Measurements from ENCODE around the gene MMP17. TPM values are rescaled to one million over a fixed set of nuclear protein-coding genes. Genes with fewer than 3 reads are reported as not detected.

Gene MMP17
- total RNA-seq, 1 experiment from 2014 or later = 30.2 TPM

DNA sequence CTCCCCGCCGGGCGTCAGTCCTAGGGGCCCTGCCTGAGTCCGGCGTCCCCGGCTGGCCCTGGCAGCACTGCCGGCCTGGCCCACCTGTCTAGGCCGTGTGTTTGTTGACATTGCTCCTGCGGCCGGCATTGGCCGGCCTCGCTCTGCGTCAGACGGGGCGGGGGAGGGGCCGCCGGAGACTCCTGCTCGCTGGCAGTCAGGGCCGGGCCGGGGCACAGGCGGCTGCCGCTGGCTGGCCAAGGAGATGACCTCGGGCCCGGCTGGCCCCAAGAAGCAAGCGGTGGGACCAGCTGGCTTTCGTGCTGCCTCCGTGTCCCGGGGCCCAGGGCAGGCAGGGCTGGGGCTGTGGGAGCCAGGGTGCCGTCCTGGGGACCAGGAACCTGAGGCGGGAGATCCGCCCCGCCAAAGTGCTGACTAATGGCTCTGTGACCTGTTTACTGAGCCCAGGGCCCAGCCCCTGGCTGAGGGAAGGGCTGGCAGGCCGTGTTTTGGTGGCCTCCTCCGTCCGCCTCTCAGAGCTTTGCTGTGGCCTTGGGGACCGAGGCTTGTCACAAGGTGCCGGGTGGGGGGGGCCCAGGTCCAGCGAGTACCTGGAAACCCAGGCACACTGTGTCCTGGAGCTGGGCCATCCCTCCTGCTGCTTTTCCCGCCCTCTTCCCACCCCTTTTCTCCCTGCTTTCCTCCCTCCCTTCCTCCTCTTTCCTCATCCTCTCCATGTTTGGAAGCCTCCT, 68.1 kb downstream of the MMP17 start:
- peak; percentile 84 for ATAC-seq
- no peaks in the 10 kb centered on the region for H3K9me2 ChIP-seq (replicated peaks; ENCODE audit: low read length)
- POLR2A ChIA-PET (ENCODE audit: unreplicated experiment) = no interaction called here

GRCh38 chr12:131896811-131897270, 68.6 kb downstream of the MMP17 start:
- Histone ChIP-seq H3K36me3 (ENCODE audit: low read depth, low read length) (no peaks in the 10 kb centered on the region), H3K4me1 (ENCODE audit: insufficient read depth, low read length) (peaks cover 19% of the 10 kb centered on the region), H3F3A (ENCODE audit: low read length, unreplicated experiment) (no peaks in the 10 kb centered on the region), H3K9me2 (replicated peaks; ENCODE audit: low read length) (no peaks in the 10 kb centered on the region), H4K20me1 (ENCODE audit: low read length) (peaks cover 5% of the 10 kb centered on the region; the same call in 1 of the 2 replicates), H3K79me2 (ENCODE audit: low read length) (peaks cover 48% of the 10 kb centered on the region), H2AFZ (ENCODE audit: low read length) (no peak overlapping the region; the same call in 1 of the 2 replicates), H3K27me3 (ENCODE audit: low read length) (no peaks in the 10 kb centered on the region), H3K4me2 (ENCODE audit: low read length) (peak overlapping the region; percentile 99), H3K4me3 (ENCODE audit: low read length) (peak overlapping the region; percentile 74), H3K9me3 (ENCODE audit: low read length) (no peaks in the 10 kb centered on the region), H3K9ac (ENCODE audit: low read length) (peak overlapping the region; percentile 79), H3K27ac (ENCODE audit: low read length) (peak overlapping the region; percentile 88)
- POLR2A ChIA-PET (ENCODE audit: unreplicated experiment) = no interaction called here
- ATAC-seq (no peak; the same call in 1 of the 2 replicates), DNase-seq (no peak)
- BruUV-seq (replicated peaks) = no TSS peak
- CTCF ChIA-PET = no interaction called here
- TF ChIP-seq EZH2 (IDR thresholded peaks at IDR 0.05; ENCODE audit: low read length, unreplicated experiment) (no peak), EZH2phosphoT487 (IDR thresholded peaks at IDR 0.05; ENCODE audit: borderline replicate concordance, low read length) (no peak), CTCF (conservative IDR thresholded peaks at IDR 0.05; ENCODE audit: low read depth, low read length) (no peak)
- intact Hi-C loops (cut with micrococcal nuclease) = loop anchor here (1.0 to 2.0 kb wide), 3 partner anchors 32 to 60 kb away; partner anchors contain the start of genes EP400 and PUS1

More for the DNA sequence above, 68.1 kb downstream of the MMP17 start:
- no TSS peak for BruUV-seq (replicated peaks)
- peak overlapping the region; percentile 66 for H2AFZ ChIP-seq (ENCODE audit: low read length)
- H3K9me3 ChIP-seq (ENCODE audit: low read length) = no peaks in the 10 kb centered on the region
- H3K4me1 ChIP-seq (ENCODE audit: insufficient read depth, low read length) = peaks cover 19% of the 10 kb centered on the region
- no peaks in the 10 kb centered on the region for H3K27me3 ChIP-seq (ENCODE audit: low read length)
- H3K27ac ChIP-seq (ENCODE audit: low read length) = peak overlapping the region; percentile 88
- intact Hi-C loops (cut with micrococcal nuclease) = loop anchor here (1.0 to 2.0 kb wide), 3 partner anchors 33 to 59 kb away; partner anchors contain the start of genes EP400 and PUS1
- H3K9ac ChIP-seq (ENCODE audit: low read length) = peak overlapping the region; percentile 79
- H3K4me3 ChIP-seq (ENCODE audit: low read length) = peak overlapping the region; percentile 74
- no peaks in the 10 kb centered on the region for H4K20me1 ChIP-seq (ENCODE audit: low read length)
- CTCF ChIA-PET = no interaction called here
- H3F3A ChIP-seq (ENCODE audit: low read length, unreplicated experiment) = no peaks in the 10 kb centered on the region
- H3K79me2 ChIP-seq (ENCODE audit: low read length) = peaks cover 42% of the 10 kb centered on the region
- no peak for TF ChIP-seq EZH2 (IDR thresholded peaks at IDR 0.05; ENCODE audit: low read length, unreplicated experiment)
- no peak for TF ChIP-seq CTCF (conservative IDR thresholded peaks at IDR 0.05; ENCODE audit: low read depth, low read length)
- H3K36me3 ChIP-seq (ENCODE audit: low read depth, low read length) = no peaks in the 10 kb centered on the region
- peak overlapping the region; percentile 99 for H3K4me2 ChIP-seq (ENCODE audit: low read length)
- peak; percentile 92 for DNase-seq

- no peaks in the 10 kb centered on the region for H3K9me2 ChIP-seq (replicated peaks; ENCODE audit: low read length)
- H3K27me3 ChIP-seq (ENCODE audit: low read length) = no peaks in the 10 kb centered on the region
- no peak for ATAC-seq
- no peaks in the 10 kb centered on the region for H3F3A ChIP-seq (ENCODE audit: low read length, unreplicated experiment)
- H4K20me1 ChIP-seq (ENCODE audit: low read length) = peaks cover 6% of the 10 kb centered on the region; the same call in 1 of the 2 replicates
- DNase-seq = no peak
- H3K4me1 ChIP-seq (ENCODE audit: insufficient read depth, low read length) = peaks cover 19% of the 10 kb centered on the region
- no peaks in the 10 kb centered on the region for H3K36me3 ChIP-seq (ENCODE audit: low read depth, low read length)
- no peak for TF ChIP-seq EZH2phosphoT487 (IDR thresholded peaks at IDR 0.05; ENCODE audit: borderline replicate concordance, low read length)
- TF ChIP-seq EZH2 (IDR thresholded peaks at IDR 0.05; ENCODE audit: low read length, unreplicated experiment) = no peak
- TF ChIP-seq CTCF (conservative IDR thresholded peaks at IDR 0.05; ENCODE audit: low read depth, low read length) = no peak
- H3K9me3 ChIP-seq (ENCODE audit: low read length) = no peaks in the 10 kb centered on the region
- H3K4me3 ChIP-seq (ENCODE audit: low read length) = peak overlapping the region; percentile 74
- intact Hi-C loops (cut with micrococcal nuclease) = loop anchor here (2.0 kb wide), 2 partner anchors 32 to 60 kb away; partner anchors contain the start of gene PUS1
- peak overlapping the region; percentile 79; the same call in 1 of the 2 replicates for H3K9ac ChIP-seq (ENCODE audit: low read length)
- H3K27ac ChIP-seq (ENCODE audit: low read length) = peak overlapping the region; percentile 88; the same call in 1 of the 2 replicates
- H3K79me2 ChIP-seq (ENCODE audit: low read length) = peaks cover 53% of the 10 kb centered on the region
- POLR2A ChIA-PET (ENCODE audit: unreplicated experiment) = no interaction called here
- BruUV-seq (replicated peaks) = no TSS peak
- CTCF ChIA-PET = no interaction called here
- no peak overlapping the region for H2AFZ ChIP-seq (ENCODE audit: low read length)
- H3K4me2 ChIP-seq (ENCODE audit: low read length) = peak overlapping the region; percentile 99
Measured at GRCh38 chr12:131897276-131897675, 69.1 kb downstream of the MMP17 start.
